DMS153 (cell line): ENCODE results near the gene RETREG3.
"Not testable (repeated sequence)": the region's sequence is repeated elsewhere in the genome, so short reads cannot be mapped to it uniquely, and the experiment has no call there.

ENCODE experiments used
- DNase-seq: peaks from one replicate; lab custom pipeline; 2025; lab: John Stamatoyannopoulos, UW

Gene RETREG3

GRCh38 chr17:42612013-42612412 lies 2.8 kb upstream of the RETREG3 start:
- no peak for DNase-seq

DNA sequence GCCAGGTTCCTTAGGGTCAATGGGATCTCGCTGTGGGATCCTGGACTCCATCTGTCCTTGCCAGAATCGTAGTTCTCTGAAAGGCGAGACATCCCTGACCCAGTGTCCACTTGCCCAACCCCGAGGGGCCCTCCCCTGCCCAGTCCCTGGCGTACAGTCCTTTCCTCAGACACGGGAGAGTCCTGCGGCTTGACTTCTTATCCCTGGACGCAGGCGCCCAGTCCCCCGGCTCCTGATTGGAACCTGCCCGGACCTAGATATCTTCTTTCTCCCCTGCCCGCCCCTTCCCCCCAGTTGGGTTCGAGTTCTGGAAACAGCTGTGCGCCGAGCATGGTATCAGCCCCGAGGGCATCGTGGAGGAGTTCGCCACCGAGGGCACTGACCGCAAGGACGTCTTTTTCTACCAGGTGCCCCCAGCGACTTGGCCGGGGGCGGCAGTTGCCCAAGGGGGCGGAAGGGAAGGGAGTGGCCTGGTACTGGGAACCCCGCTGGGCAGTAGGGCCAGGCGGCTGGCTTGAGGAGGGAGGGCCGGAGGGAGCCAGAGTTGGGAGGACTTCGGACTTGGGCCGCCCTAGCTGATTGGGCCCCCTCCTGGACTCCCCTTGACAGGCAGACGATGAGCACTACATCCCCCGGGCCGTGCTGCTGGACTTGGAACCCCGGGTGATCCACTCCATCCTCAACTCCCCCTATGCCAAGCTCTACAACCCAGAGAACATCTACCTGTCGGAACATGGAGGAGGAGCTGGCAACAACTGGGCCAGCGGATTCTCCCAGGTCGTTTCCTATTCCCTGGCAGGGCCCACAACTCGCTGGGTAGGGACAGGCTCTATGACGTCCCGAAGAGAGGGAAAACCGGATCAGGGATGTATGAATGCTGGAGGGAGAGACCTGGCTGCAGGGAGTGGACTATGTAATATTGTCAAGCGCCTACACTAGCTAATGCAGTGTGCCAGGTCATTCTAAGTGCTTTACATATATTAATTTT lies 934 bp upstream of the RETREG3 start:
- DNase-seq: not testable (repeated sequence)

DNA sequence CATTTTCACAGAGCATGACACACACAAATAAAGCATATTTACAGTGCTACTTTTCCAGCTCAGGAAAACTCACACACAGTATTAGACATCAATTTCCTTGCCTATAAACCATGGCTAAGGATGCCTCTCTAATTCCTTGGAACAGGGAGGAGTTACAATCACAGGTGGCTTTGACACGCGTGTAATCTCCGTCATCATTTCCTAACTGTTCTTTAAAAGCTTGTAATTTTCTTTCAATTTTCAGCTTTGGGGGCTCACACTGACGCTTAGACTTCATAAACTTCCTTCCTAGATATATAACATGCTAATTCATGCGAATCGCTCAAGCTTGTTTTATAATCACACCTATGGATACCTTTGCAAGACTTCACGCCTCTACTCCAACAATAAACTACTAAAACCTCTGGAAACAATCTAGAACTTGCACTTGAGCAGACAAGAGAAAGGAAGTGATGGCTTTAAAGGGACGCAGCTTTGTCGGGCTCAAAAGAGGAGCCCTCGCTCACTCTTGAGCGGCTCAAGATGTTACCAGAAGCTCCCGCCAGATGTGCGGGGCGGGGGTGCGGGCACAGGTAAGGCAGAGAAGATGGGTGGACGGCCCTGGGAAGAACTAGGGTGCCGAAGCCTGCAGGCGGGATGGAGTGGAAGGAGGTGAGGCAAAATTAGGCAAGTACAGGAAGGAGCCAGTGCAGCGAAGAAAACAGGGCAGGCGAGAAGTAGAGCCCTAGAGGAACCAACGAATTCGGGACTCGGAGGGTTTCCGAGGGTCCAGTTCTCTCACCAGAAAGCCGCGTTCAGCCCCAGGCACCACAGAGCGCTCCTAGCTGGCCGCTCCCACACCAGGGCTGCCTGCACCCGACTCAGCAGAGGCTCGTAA lies 631 bp downstream of the RETREG3 start:
- no peak for DNase-seq

GRCh38 chr17:42607769-42608168 lies 1.4 kb downstream of the RETREG3 start:
- DNase-seq: no peak

- no peak for DNase-seq
Measured at GRCh38 chr17:42603318-42603717, 5.9 kb downstream of the RETREG3 start.

GRCh38 chr17:42598905-42599304 lies 10.3 kb downstream of the RETREG3 start:
- no peak for DNase-seq

DNA sequence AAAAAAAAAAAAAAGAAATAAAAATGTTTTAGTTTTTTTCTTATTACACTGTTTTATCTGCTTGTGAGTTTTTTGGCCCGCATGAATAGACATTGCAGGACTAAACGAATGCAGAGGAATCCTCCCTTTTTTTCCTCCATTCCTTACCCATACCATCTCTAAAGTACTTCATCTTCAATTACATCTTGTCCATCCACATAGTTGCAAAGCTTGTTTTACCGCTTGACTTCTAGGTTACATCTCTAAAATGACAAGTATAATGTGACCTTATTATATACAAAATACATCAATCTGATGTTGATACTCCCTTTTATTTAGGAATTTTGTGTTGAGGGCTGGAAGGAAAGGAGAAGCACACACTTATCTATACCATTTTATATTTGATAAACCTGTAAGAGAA lies 12.8 kb downstream of the RETREG3 start:
- no peak for DNase-seq

GRCh38 chr17:42591411-42591810 lies 17.8 kb downstream of the RETREG3 start:
- DNase-seq: no peak

DNA sequence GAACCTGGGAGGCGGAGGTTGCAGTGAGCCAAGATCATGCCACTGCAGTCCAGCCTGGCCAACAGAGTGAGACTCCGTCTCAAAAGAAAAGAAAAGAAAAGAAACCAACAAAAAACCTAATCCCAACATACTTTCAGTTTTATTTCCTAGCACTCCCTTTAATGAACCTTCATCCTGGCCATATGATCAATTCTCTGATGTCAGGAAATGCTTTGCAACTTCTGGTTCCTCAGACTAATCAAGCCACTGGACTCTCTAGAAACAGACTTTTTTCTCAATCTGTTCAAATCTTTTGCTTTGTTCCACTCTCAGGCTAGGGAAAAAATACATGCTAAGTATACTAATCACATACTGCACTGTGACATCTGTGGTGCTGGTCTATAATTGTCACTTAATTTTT lies 18.3 kb downstream of the RETREG3 start:
- no peak for DNase-seq

GRCh38 chr17:42586514-42587230 lies 22.5 kb downstream of the RETREG3 start:
- no peak for DNase-seq

GRCh38 chr17:42585353-42585752 lies 23.8 kb downstream of the RETREG3 start:
- DNase-seq: no peak

DNA sequence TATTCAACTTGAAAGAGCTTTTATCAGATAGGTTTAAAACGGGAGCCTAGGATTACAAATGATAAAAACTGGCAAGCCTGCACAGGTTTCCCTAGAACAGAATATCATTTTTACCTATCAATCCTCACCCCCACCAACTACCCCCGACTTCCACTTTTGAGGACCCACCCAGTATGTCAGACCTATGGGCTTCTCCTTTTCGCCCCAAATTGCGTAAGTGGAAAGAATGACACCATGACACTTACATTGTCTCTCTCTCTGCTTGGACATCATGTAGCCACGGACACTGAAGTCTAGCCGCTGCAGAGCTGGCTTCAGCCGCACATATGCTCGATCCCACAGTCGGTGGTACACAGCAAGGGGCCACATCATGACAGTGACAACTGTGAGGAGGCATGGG lies 24.3 kb downstream of the RETREG3 start:
- DNase-seq: no peak

- DNase-seq: no peak
Measured at GRCh38 chr17:42581744-42582270, 27.4 kb downstream of the RETREG3 start.

- no peak for DNase-seq
Measured at GRCh38 chr17:42579794-42580551, 29.2 kb downstream of the RETREG3 start.

DNA sequence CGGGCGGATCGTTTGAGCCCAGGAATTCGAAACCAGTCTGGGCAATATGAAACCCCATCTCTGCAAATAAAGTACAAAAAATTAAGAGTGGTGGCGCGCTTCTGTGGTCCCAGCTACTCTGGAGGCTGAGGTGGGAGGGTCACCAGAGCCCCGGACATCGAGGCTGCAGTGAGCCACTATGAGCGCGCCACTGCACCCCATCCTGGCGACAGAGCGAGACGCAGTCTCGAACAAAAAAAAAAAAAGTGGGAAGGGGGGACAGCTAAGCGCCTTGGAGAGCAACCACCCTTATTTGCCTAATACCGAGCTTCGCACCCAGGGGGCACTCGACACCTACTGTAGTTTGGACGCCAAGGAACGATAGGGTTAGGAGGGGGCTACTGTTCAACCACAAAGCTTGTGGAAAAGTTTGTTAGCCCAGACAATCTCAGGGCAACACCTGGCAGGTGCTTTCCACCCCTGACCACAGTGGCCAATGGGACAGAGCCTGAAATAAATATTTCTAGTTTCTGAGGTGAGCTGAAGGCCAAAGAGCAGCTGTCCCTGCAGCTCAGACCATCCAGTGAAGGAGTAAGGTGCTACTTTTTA lies 30.8 kb downstream of the RETREG3 start:
- DNase-seq: peak; percentile 56

- DNase-seq: peak; percentile 78
Measured at GRCh38 chr17:42577532-42578281, 31.5 kb downstream of the RETREG3 start, which contains the start of gene PSMC3IP. Gene PSMC3IP, minus strand, starts transcription at chr17:42577729. Its CDS starts 43 bp downstream, at chr17:42577686.

GRCh38 chr17:42577140-42577531 lies 32.0 kb downstream of the RETREG3 start:
- DNase-seq: no peak

GRCh38 chr17:42574463-42574862 lies 34.7 kb downstream of the RETREG3 start:
- no peak for DNase-seq

DNA sequence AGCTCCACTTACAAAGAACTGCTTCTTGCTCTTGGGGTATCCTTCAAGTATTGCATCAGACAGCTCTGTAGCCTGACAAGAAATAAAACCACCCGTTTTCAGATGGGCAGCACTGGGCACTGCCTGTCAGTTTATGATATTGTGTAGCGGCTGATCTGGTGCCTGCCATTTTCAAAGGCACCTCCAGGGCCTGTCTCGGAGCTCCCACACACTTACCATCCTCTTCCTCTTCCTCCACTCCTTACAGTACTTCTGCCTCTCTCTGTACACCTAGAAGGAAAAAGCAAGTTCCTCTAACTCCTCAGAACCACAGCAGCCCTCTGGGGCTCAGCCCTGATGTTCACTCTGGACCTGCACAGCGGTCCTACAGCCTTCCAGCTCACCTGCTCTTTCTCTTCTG lies 36.1 kb downstream of the RETREG3 start:
- no peak for DNase-seq
